ENCODE results near the gene FH. TPM values are rescaled to one million over a fixed set of nuclear protein-coding genes. Genes with fewer than 3 reads are reported as not detected.

FH gene
- total and polyA plus RNA-seq, 2 experiments from 2014 or later: 56.2 to 69.8 TPM

DNA sequence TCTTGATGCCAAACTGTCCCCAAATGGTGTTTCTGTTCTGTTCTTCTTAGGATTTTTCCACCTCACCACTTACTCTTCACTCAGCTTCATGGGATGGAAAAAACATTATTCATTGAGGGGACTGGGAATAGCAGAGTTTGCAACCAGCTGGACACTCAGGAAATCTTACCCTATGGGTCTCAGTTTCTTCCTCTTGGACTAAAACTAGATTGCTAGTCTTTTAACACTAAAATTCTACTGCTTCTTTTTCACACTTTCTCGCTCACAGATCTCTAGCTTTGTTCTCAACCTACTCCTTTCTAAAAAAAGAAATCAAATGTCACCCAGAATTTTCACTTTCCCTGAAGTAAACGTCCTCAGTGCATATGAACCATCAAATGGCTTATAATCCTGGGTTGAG is 17.4 kb upstream of the FH start:
- no peaks in the 10 kb centered on the region for H3K36me3 Mint-ChIP-seq (ENCODE audit: low read depth)
- H3K79me2 ChIP-seq (replicated peaks; ENCODE audit: insufficient read depth): no peaks in the 10 kb centered on the region
- no peak overlapping the region for H2AFZ ChIP-seq
- no peaks in the 10 kb centered on the region for H3F3A ChIP-seq (replicated peaks; ENCODE audit: low read depth)
- no peak for DNase-seq (ENCODE audit: low spot score)
- no peaks in the 10 kb centered on the region for H3K4me1 ChIP-seq (ENCODE audit: insufficient read depth)
- H4K20me1 ChIP-seq (replicated peaks; ENCODE audit: insufficient read depth): no peaks in the 10 kb centered on the region
- H3K4me3 Mint-ChIP-seq: no peak overlapping the region
- H3K4me3 ChIP-seq: no peak overlapping the region
- no peak overlapping the region for H3K4me2 ChIP-seq
- H3K9me2 ChIP-seq (ENCODE audit: insufficient read depth): no peaks in the 10 kb centered on the region
- H3K36me3 ChIP-seq (ENCODE audit: insufficient read depth): no peaks in the 10 kb centered on the region
- no peak for ATAC-seq
- H3K27me3 Mint-ChIP-seq (ENCODE audit: insufficient read depth, low read depth, poor library complexity): peaks cover 3% of the 10 kb centered on the region
- no peaks in the 10 kb centered on the region for H3K27me3 ChIP-seq (ENCODE audit: insufficient read depth)
- no peak overlapping the region for H3K27ac ChIP-seq (ENCODE audit: low read depth)
- no peaks in the 10 kb centered on the region for H3K9me3 Mint-ChIP-seq
- H3K27ac Mint-ChIP-seq: no peak overlapping the region
- TF ChIP-seq CREB1 (CRISPR knock-in tag; IDR thresholded peaks at IDR 0.05; ENCODE audit: low read depth) (no peak), EZH2 (IDR thresholded peaks at IDR 0.05; ENCODE audit: low read depth, unreplicated experiment) (no peak), JUNB (IDR thresholded peaks at IDR 0.05; ENCODE audit: unreplicated experiment) (no peak), NANOG (IDR thresholded peaks at IDR 0.05; ENCODE audit: borderline replicate concordance) (no peak), EZH2phosphoT487 (IDR thresholded peaks at IDR 0.05; ENCODE audit: unreplicated experiment) (no peak), ZNF114 (CRISPR knock-in tag; IDR thresholded peaks at IDR 0.05) (no peak), STAT1 (IDR thresholded peaks at IDR 0.05; ENCODE audit: unreplicated experiment) (no peak)
- TF ChIP-seq, protein P1, sequence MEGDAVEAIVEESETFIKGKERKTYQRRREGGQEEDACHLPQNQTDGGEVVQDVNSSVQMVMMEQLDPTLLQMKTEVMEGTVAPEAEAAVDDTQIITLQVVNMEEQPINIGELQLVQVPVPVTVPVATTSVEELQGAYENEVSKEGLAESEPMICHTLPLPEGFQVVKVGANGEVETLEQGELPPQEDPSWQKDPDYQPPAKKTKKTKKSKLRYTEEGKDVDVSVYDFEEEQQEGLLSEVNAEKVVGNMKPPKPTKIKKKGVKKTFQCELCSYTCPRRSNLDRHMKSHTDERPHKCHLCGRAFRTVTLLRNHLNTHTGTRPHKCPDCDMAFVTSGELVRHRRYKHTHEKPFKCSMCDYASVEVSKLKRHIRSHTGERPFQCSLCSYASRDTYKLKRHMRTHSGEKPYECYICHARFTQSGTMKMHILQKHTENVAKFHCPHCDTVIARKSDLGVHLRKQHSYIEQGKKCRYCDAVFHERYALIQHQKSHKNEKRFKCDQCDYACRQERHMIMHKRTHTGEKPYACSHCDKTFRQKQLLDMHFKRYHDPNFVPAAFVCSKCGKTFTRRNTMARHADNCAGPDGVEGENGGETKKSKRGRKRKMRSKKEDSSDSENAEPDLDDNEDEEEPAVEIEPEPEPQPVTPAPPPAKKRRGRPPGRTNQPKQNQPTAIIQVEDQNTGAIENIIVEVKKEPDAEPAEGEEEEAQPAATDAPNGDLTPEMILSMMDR (conservative IDR thresholded peaks at IDR 0.05; ENCODE audit: low read depth in 2 of 2): no peak
- TF ChIP-seq, protein P2, sequence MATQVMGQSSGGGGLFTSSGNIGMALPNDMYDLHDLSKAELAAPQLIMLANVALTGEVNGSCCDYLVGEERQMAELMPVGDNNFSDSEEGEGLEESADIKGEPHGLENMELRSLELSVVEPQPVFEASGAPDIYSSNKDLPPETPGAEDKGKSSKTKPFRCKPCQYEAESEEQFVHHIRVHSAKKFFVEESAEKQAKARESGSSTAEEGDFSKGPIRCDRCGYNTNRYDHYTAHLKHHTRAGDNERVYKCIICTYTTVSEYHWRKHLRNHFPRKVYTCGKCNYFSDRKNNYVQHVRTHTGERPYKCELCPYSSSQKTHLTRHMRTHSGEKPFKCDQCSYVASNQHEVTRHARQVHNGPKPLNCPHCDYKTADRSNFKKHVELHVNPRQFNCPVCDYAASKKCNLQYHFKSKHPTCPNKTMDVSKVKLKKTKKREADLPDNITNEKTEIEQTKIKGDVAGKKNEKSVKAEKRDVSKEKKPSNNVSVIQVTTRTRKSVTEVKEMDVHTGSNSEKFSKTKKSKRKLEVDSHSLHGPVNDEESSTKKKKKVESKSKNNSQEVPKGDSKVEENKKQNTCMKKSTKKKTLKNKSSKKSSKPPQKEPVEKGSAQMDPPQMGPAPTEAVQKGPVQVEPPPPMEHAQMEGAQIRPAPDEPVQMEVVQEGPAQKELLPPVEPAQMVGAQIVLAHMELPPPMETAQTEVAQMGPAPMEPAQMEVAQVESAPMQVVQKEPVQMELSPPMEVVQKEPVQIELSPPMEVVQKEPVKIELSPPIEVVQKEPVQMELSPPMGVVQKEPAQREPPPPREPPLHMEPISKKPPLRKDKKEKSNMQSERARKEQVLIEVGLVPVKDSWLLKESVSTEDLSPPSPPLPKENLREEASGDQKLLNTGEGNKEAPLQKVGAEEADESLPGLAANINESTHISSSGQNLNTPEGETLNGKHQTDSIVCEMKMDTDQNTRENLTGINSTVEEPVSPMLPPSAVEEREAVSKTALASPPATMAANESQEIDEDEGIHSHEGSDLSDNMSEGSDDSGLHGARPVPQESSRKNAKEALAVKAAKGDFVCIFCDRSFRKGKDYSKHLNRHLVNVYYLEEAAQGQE (IDR thresholded peaks at IDR 0.05; ENCODE audit: unreplicated experiment): no peak
- H3K4me1 Mint-ChIP-seq: no peaks in the 10 kb centered on the region

- H3K4me3 Mint-ChIP-seq: no peak overlapping the region
- TF ChIP-seq ZNF331 (CRISPR knock-in tag; IDR thresholded peaks at IDR 0.05; ENCODE audit: low read depth) (no peak), ZNF114 (CRISPR knock-in tag; IDR thresholded peaks at IDR 0.05) (no peak), POLR2AphosphoS5 (IDR thresholded peaks at IDR 0.05; ENCODE audit: low read depth) (no peak), JUNB (IDR thresholded peaks at IDR 0.05; ENCODE audit: unreplicated experiment) (no peak), STAT1 (IDR thresholded peaks at IDR 0.05; ENCODE audit: unreplicated experiment) (no peak), CREB1 (CRISPR knock-in tag; IDR thresholded peaks at IDR 0.05; ENCODE audit: low read depth) (no peak)
- TF ChIP-seq, protein P2 (IDR thresholded peaks at IDR 0.05; ENCODE audit: unreplicated experiment): no peak
- TF ChIP-seq, protein P3, sequence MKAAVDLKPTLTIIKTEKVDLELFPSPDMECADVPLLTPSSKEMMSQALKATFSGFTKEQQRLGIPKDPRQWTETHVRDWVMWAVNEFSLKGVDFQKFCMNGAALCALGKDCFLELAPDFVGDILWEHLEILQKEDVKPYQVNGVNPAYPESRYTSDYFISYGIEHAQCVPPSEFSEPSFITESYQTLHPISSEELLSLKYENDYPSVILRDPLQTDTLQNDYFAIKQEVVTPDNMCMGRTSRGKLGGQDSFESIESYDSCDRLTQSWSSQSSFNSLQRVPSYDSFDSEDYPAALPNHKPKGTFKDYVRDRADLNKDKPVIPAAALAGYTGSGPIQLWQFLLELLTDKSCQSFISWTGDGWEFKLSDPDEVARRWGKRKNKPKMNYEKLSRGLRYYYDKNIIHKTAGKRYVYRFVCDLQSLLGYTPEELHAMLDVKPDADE (IDR thresholded peaks at IDR 0.05): no peak
- TF ChIP-seq, protein P1 (conservative IDR thresholded peaks at IDR 0.05; ENCODE audit: low read depth in 2 of 2): no peak
These were observed 16.7 kb upstream of the FH start for GRCh38 chr1:241536304-241536703.

More at GRCh38 chr1:241536304-241536703, 16.7 kb upstream of the FH start:
- Histone ChIP-seq H3K27ac (ENCODE audit: low read depth) (no peak overlapping the region), H3K4me2 (no peak overlapping the region), H3K4me3 (no peak overlapping the region), H3F3A (replicated peaks; ENCODE audit: low read depth) (no peaks in the 10 kb centered on the region), H3K79me2 (replicated peaks; ENCODE audit: insufficient read depth) (no peaks in the 10 kb centered on the region), H3K27me3 (ENCODE audit: insufficient read depth) (no peaks in the 10 kb centered on the region), H2AFZ (no peak overlapping the region), H3K4me1 (ENCODE audit: insufficient read depth) (no peaks in the 10 kb centered on the region), H3K36me3 (ENCODE audit: insufficient read depth) (no peaks in the 10 kb centered on the region), H3K9me2 (ENCODE audit: insufficient read depth) (no peaks in the 10 kb centered on the region), H4K20me1 (replicated peaks; ENCODE audit: insufficient read depth) (no peaks in the 10 kb centered on the region)
- peaks cover 6% of the 10 kb centered on the region; the same call in 2 of the 3 replicates for H3K4me1 Mint-ChIP-seq
- no peak for ATAC-seq
- H3K36me3 Mint-ChIP-seq (ENCODE audit: low read depth): no peaks in the 10 kb centered on the region
- no peak for DNase-seq (ENCODE audit: low spot score)
- no peak overlapping the region for H3K27ac Mint-ChIP-seq
- H3K9me3 Mint-ChIP-seq: no peaks in the 10 kb centered on the region
- peaks cover 3% of the 10 kb centered on the region for H3K27me3 Mint-ChIP-seq (ENCODE audit: insufficient read depth, low read depth, poor library complexity)
